GM12874 (cell line): ENCODE measurements around the gene MOB2.

ENCODE experiments used
- TF ChIP-seq, protein P1 (sequence below): IDR thresholded peaks from 2 replicates; pipeline ENCODE4 v1.5.1; 2011; ENCODE audit warnings: low read depth, mild to moderate bottlenecking, control low read depth, low read length, moderate library complexity; ENCODE audit not compliant: insufficient read depth

MOB2 gene

DNA sequence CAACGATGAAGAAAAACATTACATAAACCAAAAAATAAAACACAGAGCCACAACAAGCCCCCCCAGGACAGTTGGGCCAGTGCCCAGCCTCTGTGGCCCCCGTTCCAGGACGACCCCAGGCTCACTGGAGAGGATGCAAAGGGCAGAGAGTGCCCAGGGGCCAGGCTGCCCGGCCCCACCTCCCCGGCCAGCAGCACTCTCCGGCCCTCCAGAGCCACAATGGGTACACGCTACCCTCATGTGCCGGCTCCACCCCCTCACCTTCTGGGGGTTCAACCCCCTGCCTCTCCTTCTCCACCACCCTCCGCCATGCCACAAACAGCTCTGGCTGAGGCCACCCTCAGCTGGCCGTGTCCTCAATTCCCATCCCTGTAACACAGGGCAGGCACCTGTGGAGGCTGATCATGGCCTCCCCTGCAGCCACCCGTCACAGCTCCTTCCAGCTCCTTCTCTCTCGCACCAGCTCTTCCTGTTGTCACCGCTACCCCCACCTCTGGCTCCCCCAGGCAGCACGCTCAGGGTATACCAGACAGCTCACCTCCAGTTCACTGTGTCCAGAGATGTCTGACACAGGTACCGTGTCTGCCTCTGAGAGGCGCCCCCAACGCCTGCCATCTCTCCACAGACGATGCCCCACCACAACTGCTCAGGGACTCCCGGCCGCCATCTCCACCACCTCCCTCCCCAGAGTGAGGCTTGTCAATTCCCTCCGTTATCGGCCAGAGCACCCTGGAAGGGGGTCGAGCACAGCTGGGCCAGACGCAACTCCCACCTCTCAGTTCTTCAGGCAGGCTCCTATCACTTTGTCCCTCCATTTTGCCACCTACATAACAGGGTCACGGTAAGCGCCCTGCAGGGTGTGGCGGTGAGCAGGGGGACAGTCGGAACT is 30.8 kb upstream of the MOB2 start:
- TF ChIP-seq, protein P1, sequence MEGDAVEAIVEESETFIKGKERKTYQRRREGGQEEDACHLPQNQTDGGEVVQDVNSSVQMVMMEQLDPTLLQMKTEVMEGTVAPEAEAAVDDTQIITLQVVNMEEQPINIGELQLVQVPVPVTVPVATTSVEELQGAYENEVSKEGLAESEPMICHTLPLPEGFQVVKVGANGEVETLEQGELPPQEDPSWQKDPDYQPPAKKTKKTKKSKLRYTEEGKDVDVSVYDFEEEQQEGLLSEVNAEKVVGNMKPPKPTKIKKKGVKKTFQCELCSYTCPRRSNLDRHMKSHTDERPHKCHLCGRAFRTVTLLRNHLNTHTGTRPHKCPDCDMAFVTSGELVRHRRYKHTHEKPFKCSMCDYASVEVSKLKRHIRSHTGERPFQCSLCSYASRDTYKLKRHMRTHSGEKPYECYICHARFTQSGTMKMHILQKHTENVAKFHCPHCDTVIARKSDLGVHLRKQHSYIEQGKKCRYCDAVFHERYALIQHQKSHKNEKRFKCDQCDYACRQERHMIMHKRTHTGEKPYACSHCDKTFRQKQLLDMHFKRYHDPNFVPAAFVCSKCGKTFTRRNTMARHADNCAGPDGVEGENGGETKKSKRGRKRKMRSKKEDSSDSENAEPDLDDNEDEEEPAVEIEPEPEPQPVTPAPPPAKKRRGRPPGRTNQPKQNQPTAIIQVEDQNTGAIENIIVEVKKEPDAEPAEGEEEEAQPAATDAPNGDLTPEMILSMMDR: no peak

DNA sequence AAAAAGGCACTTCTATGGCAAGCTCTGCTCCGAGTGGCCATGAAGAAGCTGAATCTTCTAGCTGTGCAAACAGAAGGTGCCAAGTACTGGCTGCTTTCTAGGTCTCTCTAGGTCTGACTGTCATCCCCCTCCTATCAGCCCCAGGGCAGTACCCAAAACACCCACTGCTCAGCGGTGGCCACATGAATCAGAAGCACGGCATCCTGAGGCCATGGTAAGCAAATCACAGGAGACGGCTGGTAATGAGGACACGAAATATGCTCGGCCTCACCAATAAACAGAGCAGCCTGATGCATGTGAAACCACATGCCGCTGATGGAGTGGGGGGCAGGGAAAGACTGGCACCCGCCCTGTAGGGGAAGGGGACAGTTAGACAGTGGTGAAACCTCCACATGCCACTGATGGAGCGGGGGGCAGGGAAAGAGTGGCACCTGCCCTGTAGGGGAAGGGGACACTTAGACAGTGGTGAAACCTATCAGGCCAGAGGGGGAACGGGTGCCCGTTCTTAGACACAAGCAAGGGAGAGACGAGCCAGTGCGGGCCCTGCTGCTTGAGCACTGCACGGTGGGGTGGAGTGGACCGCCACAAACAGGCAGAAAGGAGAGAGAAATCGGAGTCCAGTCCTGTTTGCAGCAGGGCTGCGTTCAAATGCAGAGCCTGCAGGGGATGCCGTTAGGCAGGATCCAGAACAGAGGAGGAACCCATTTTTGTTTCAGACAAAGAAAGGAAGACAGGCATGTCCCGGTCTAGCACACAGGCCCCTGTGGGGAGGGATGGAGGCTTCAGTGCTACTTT is 29.9 kb upstream of the MOB2 start:
- TF ChIP-seq, protein P1: no peak

DNA sequence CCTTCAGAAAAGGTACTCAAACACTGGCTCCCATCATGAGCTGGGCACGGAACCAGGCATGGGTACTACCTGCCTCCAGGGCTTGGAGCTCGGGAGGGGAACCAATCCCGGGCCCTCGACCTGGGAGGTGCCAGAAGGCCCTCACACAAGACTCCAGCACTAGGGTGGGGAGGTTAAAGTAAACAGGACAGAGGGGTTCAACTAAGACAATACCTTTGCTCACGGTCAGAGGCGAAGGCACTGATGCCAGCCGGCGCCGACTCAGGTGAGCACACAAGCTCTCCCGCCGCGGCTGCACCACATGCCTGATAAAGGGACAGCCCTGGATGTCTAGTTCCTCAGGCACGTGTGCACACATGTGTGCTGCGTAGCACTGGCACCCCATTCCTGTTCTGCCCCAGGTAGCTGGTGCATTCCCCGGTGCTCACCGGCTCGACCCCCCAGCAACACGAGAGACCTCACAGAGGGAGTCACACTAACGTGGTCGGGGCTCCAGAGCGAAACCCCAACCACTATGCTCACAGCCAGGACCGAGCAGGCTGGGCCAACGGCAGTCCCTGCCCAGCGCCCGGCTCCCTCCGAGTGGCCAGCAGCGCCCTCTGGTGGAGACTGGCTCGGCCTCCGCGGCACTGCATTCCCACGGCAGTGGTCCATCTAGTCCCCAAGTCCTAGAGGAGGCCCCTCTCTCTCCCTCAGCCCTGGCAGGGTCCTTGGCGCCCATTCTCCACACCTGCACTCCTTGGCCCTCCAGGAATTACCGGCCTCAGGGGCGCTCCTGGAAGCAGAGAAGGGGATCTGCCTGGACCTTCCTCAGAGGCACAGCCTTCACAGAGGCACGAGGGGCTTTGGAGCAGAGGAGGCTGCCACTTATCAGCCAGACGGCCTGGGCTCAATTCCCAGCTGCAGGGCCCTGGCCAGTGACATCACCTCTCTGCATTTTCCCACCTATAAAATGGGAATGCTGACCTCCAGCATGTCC is 28.8 kb upstream of the MOB2 start:
- TF ChIP-seq, protein P1: peak; percentile 93

DNA sequence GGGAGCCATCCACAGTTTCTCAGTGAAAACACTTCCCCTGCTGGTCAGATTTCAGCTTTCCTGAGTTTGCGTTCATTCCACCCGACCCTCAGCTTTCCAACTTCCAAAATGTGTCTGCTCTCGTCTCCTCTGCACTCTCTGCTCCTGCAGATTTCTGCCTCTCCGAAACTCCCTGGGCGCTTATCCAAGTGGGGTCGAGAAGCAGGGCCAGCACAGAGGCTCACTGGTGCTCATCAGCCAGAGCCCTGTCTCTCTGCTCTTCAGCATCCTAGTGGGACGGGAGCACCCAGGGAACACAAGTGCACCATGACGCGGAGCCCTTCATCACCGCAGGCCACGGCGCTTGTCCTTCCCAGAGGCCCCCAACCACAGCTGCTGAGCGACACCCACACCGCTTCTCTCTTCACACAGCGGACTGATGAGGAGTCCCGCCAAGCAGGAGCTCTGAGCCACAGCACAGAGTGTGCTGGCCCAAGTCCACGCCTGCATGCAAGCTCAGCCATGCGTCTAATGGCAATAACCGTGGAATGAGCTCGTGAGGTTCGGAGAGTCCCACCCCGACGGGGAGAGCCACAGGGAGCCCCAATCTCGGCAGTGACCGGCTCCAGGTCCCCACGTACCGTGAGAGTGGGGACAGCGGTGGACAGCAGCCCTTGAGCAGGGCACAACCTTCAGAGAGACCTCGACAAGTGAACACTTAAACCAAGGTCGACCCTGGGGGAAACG is 27.9 kb upstream of the MOB2 start:
- TF ChIP-seq, protein P1: no peak

DNA sequence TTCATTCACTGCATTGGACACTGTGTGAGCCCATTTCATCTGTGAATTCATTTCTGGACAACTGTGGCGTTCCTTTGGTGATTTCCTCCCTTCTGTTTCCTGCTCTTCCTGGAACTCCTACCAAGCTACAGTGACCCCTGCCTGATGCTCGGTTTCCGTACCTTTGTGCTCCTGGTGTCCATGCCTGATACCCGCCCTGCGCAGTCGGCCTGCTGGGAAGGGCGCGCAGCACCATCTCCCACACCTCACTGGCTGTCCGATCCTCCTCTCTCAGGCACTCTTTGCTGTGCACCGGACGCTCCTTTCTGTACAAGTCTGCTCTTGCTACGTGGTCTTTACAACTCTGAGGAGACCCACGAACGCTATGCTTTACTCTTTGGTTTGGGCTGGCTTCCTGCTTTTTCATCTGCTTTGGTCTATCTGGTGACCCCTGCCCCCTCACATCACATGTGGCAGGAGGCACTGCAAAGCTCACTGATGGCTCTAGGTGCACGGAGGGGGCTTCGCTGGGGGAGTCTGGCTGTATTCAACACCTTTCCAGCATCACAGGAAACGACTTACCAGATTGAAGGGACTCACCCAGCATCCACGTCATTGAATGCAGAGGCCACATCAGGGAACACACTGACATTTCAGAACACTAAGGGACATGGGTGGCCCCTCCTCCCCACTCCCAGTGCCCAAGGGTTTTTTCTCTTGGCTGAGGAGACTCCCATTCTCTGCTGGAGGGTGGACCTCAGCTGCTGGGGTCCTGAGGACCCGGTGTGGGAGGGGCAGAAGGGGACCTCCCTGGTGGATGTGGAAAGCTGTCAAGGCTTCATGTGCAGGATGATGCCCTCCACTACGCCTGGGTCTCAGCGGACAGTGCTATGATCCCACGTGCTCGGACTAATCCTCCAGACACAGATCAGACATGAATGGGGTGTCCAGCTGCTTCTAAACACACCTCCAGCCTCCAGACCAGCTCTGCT is 27.0 kb upstream of the MOB2 start:
- TF ChIP-seq, protein P1: no peak

DNA sequence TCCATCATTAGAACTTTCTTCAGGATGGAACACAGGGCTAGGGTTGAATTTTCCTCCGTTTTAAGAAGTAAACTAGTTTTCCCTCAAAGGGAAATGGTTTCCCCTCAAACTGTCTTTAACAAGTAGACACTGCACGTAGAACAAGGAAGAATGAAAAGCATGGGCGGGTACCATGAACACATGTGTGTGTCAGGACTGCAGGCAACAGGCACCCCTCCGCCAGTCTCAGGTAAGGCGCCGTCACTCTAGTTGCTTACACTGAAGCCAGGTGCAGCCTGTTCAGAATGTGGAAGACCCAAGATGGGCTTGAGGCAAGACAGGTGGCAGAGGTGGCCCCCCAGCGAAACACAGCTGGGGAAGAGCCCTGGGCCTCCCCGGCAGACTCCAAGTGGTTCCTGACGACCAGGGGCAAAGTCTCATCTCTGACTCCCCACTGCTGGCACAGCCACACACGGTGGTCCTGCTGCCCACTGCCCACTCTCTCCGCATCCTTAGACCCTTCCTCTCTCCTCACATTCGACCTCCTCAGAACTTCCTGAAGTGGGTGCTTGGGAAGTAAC is 25.4 kb upstream of the MOB2 start:
- TF ChIP-seq, protein P1: no peak
